Hepatocyte (in vitro differentiated cells): ENCODE measurements around the gene ST8SIA5.

Experiments used
- CTCF ChIP-seq: fragments of 200-600 bp; sonication (generic); IDR thresholded peaks from 2 replicates; pipeline ENCODE4 v1.5.1; 2016; ENCODE audit warnings: antibody characterized with exemption, mild to moderate bottlenecking; ENCODE audit not compliant: poor library complexity
- EZH2phosphoT487 ChIP-seq: fragments of 200-600 bp; sonication (generic); IDR thresholded peaks from one replicate; pipeline ENCODE4 v1.6.1; 2018; ENCODE audit warnings: antibody characterized with exemption, mild to moderate bottlenecking, low read depth, moderate library complexity; ENCODE audit not compliant: unreplicated experiment, severe bottlenecking

GRCh38 chr18:46683252-46683651, 73.6 kb downstream of the ST8SIA5 start:
- no peak for TF ChIP-seq CTCF
- no peak for TF ChIP-seq EZH2phosphoT487
